ENCODE results near the gene EHMT1.
"Not testable (repeated sequence)": the region's sequence is repeated elsewhere in the genome, so short reads cannot be mapped to it uniquely, and the experiment has no call there.

Gene EHMT1

GRCh38 chr9:137878146-137878941, 259.5 kb downstream of the EHMT1 start:
- H3K27me3 ChIP-seq (ENCODE audit: control insufficient read depth in 1 of 2, insufficient read depth in 2 of 2, low read length in 2 of 2) = peaks cover 9 to 25% of the 10 kb centered on the region in 2 donors
- H3K27ac ChIP-seq (ENCODE audit: low read depth, low read length) = no peak overlapping the region
- no peaks in the 10 kb centered on the region for H3K9me3 ChIP-seq (ENCODE audit: control insufficient read depth in 1 of 2, low read length in 2 of 2)
- H3K9ac ChIP-seq (ENCODE audit: low read depth in 1 of 2, low read length in 2 of 2) = no peak overlapping the region
- no peaks in the 10 kb centered on the region for H3K4me1 ChIP-seq (ENCODE audit: control insufficient read depth in 1 of 2, insufficient read depth in 2 of 2, low read length in 2 of 2)
- H3K36me3 ChIP-seq (ENCODE audit: control insufficient read depth in 1 of 2, insufficient read depth in 2 of 2, low read length in 2 of 2) = no peaks in the 10 kb centered on the region
- peak overlapping the region in 1 of 2 donors; percentile 60 for H3K4me3 ChIP-seq (ENCODE audit: low read depth in 1 of 2, low read length in 2 of 2)

GRCh38 chr9:137879052-137879451, 260.2 kb downstream of the EHMT1 start:
- Histone ChIP-seq H3K27ac (ENCODE audit: low read depth, low read length) (no peak overlapping the region), H3K36me3 (ENCODE audit: control insufficient read depth in 1 of 2, insufficient read depth in 2 of 2, low read length in 2 of 2) (no peaks in the 10 kb centered on the region), H3K9ac (ENCODE audit: low read depth in 1 of 2, low read length in 2 of 2) (no peak overlapping the region), H3K27me3 (ENCODE audit: control insufficient read depth in 1 of 2, insufficient read depth in 2 of 2, low read length in 2 of 2) (peaks cover 9 to 22% of the 10 kb centered on the region in 2 donors), H3K4me1 (ENCODE audit: control insufficient read depth in 1 of 2, insufficient read depth in 2 of 2, low read length in 2 of 2) (no peaks in the 10 kb centered on the region), H3K9me3 (ENCODE audit: control insufficient read depth in 1 of 2, low read length in 2 of 2) (no peaks in the 10 kb centered on the region), H3K4me3 (ENCODE audit: low read depth in 1 of 2, low read length in 2 of 2) (no peak overlapping the region)

- no peak overlapping the region for H3K4me3 ChIP-seq (ENCODE audit: low read depth in 1 of 2, low read length in 2 of 2)
- no peak overlapping the region for H3K9ac ChIP-seq (ENCODE audit: low read depth in 1 of 2, low read length in 2 of 2)
- H3K27me3 ChIP-seq (ENCODE audit: control insufficient read depth in 1 of 2, insufficient read depth in 2 of 2, low read length in 2 of 2) = peaks cover 9 to 21% of the 10 kb centered on the region in 2 donors
Observed at GRCh38 chr9:137879566-137880150, 260.9 kb downstream of the EHMT1 start.

GRCh38 chr9:137880160-137880975, 261.6 kb downstream of the EHMT1 start:
- H3K36me3 ChIP-seq (ENCODE audit: control insufficient read depth in 1 of 2, insufficient read depth in 2 of 2, low read length in 2 of 2) = no peaks in the 10 kb centered on the region
- H3K27me3 ChIP-seq (ENCODE audit: control insufficient read depth in 1 of 2, insufficient read depth in 2 of 2, low read length in 2 of 2) = peaks cover 9 to 20% of the 10 kb centered on the region in 2 donors
- H3K4me1 ChIP-seq (ENCODE audit: control insufficient read depth in 1 of 2, insufficient read depth in 2 of 2, low read length in 2 of 2) = no peaks in the 10 kb centered on the region
- H3K27ac ChIP-seq (ENCODE audit: low read depth, low read length) = no peak overlapping the region
- no peaks in the 10 kb centered on the region for H3K9me3 ChIP-seq (ENCODE audit: control insufficient read depth in 1 of 2, low read length in 2 of 2)
- no peak overlapping the region for H3K4me3 ChIP-seq (ENCODE audit: low read depth in 1 of 2, low read length in 2 of 2)
- no peak overlapping the region for H3K9ac ChIP-seq (ENCODE audit: low read depth in 1 of 2, low read length in 2 of 2)

More at GRCh38 chr9:137879566-137880150, 260.9 kb downstream of the EHMT1 start:
- Histone ChIP-seq H3K9me3 (ENCODE audit: control insufficient read depth in 1 of 2, low read length in 2 of 2) (no peaks in the 10 kb centered on the region), H3K27ac (ENCODE audit: low read depth, low read length) (no peak overlapping the region), H3K4me1 (ENCODE audit: control insufficient read depth in 1 of 2, insufficient read depth in 2 of 2, low read length in 2 of 2) (no peaks in the 10 kb centered on the region), H3K36me3 (ENCODE audit: control insufficient read depth in 1 of 2, insufficient read depth in 2 of 2, low read length in 2 of 2) (no peaks in the 10 kb centered on the region)

GRCh38 chr9:137880976-137881530, 262.2 kb downstream of the EHMT1 start:
- no peaks in the 10 kb centered on the region for H3K9me3 ChIP-seq (ENCODE audit: control insufficient read depth in 1 of 2, low read length in 2 of 2)
- H3K4me1 ChIP-seq (ENCODE audit: control insufficient read depth in 1 of 2, insufficient read depth in 2 of 2, low read length in 2 of 2) = no peaks in the 10 kb centered on the region
- H3K4me3 ChIP-seq (ENCODE audit: low read depth in 1 of 2, low read length in 2 of 2) = no peak overlapping the region
- H3K27ac ChIP-seq (ENCODE audit: low read depth, low read length) = no peak overlapping the region
- no peaks in the 10 kb centered on the region for H3K36me3 ChIP-seq (ENCODE audit: control insufficient read depth in 1 of 2, insufficient read depth in 2 of 2, low read length in 2 of 2)
- peaks cover 9 to 15% of the 10 kb centered on the region in 2 donors for H3K27me3 ChIP-seq (ENCODE audit: control insufficient read depth in 1 of 2, insufficient read depth in 2 of 2, low read length in 2 of 2)
- H3K9ac ChIP-seq (ENCODE audit: low read depth in 1 of 2, low read length in 2 of 2) = no peak overlapping the region

- peaks cover 3 to 9% of the 10 kb centered on the region in 2 donors for H3K27me3 ChIP-seq (ENCODE audit: control insufficient read depth in 1 of 2, insufficient read depth in 2 of 2, low read length in 2 of 2)
- no peaks in the 10 kb centered on the region for H3K36me3 ChIP-seq (ENCODE audit: control insufficient read depth in 1 of 2, insufficient read depth in 2 of 2, low read length in 2 of 2)
- H3K4me3 ChIP-seq (ENCODE audit: low read depth in 1 of 2, low read length in 2 of 2) = no peak overlapping the region
- no peak overlapping the region for H3K9ac ChIP-seq (ENCODE audit: low read depth in 1 of 2, low read length in 2 of 2)
- no peaks in the 10 kb centered on the region for H3K9me3 ChIP-seq (ENCODE audit: control insufficient read depth in 1 of 2, low read length in 2 of 2)
- H3K4me1 ChIP-seq (ENCODE audit: control insufficient read depth in 1 of 2, insufficient read depth in 2 of 2, low read length in 2 of 2) = no peaks in the 10 kb centered on the region
- H3K27ac ChIP-seq (ENCODE audit: low read depth, low read length) = no peak overlapping the region
Observed at GRCh38 chr9:137881591-137882505, 263.0 kb downstream of the EHMT1 start.

GRCh38 chr9:137882506-137882821, 263.7 kb downstream of the EHMT1 start:
- Histone ChIP-seq H3K4me1 (ENCODE audit: control insufficient read depth in 1 of 2, insufficient read depth in 2 of 2, low read length in 2 of 2) (no peaks in the 10 kb centered on the region), H3K9ac (ENCODE audit: low read depth in 1 of 2, low read length in 2 of 2) (no peak overlapping the region)

GRCh38 chr9:137883977-137884376, 265.2 kb downstream of the EHMT1 start:
- H3K4me1 ChIP-seq (ENCODE audit: control insufficient read depth in 1 of 2, insufficient read depth in 2 of 2, low read length in 2 of 2); H3K9ac ChIP-seq (ENCODE audit: low read depth in 1 of 2, low read length in 2 of 2); H3K9me3 ChIP-seq (ENCODE audit: control insufficient read depth in 1 of 2, low read length in 2 of 2); H3K36me3 ChIP-seq (ENCODE audit: control insufficient read depth in 1 of 2, insufficient read depth in 2 of 2, low read length in 2 of 2); H3K27me3 ChIP-seq (ENCODE audit: control insufficient read depth in 1 of 2, insufficient read depth in 2 of 2, low read length in 2 of 2); H3K4me3 ChIP-seq (ENCODE audit: low read depth in 1 of 2, low read length in 2 of 2); H3K27ac ChIP-seq (ENCODE audit: low read depth, low read length): not testable (repeated sequence)

More at GRCh38 chr9:137882506-137882821, 263.7 kb downstream of the EHMT1 start:
- Histone ChIP-seq H3K27ac (ENCODE audit: low read depth, low read length) (no peak overlapping the region), H3K9me3 (ENCODE audit: control insufficient read depth in 1 of 2, low read length in 2 of 2) (no peaks in the 10 kb centered on the region), H3K36me3 (ENCODE audit: control insufficient read depth in 1 of 2, insufficient read depth in 2 of 2, low read length in 2 of 2) (no peaks in the 10 kb centered on the region), H3K4me3 (ENCODE audit: low read depth in 1 of 2, low read length in 2 of 2) (no peak overlapping the region), H3K27me3 (ENCODE audit: control insufficient read depth in 1 of 2, insufficient read depth in 2 of 2, low read length in 2 of 2) (peaks cover 3 to 7% of the 10 kb centered on the region in 2 donors)

- not testable (repeated sequence) for H3K27ac ChIP-seq (ENCODE audit: low read depth, low read length); H3K4me1 ChIP-seq (ENCODE audit: control insufficient read depth in 1 of 2, insufficient read depth in 2 of 2, low read length in 2 of 2); H3K9me3 ChIP-seq (ENCODE audit: control insufficient read depth in 1 of 2, low read length in 2 of 2); H3K9ac ChIP-seq (ENCODE audit: low read depth in 1 of 2, low read length in 2 of 2); H3K27me3 ChIP-seq (ENCODE audit: control insufficient read depth in 1 of 2, insufficient read depth in 2 of 2, low read length in 2 of 2); H3K36me3 ChIP-seq (ENCODE audit: control insufficient read depth in 1 of 2, insufficient read depth in 2 of 2, low read length in 2 of 2); H3K4me3 ChIP-seq (ENCODE audit: low read depth in 1 of 2, low read length in 2 of 2)
Observed at GRCh38 chr9:137884547-137884946, 265.7 kb downstream of the EHMT1 start.

Measured in duodenal mucosa (tissue), 2 donors.